Measurements from ENCODE around the gene SNRPD2. TPM values are rescaled to one million over a fixed set of nuclear protein-coding genes. Genes with fewer than 3 reads are reported as not detected.
A peak's percentile ranks its signal among the peaks of the same experiment; 100 is the strongest.
"Not testable (repeated sequence)": the region's sequence is repeated elsewhere in the genome, so short reads cannot be mapped to it uniquely, and the experiment has no call there.

SNRPD2 gene
- total RNA-seq, 1 experiment from 2014 or later, result 208 TPM

- no peak for DNase-seq (ENCODE audit: low read depth)
Observed at GRCh38 chr19:45705115-45705514, 13.4 kb upstream of the SNRPD2 start.

- no peak for DNase-seq (ENCODE audit: low read depth)
Observed at GRCh38 chr19:45701676-45702075, 9.9 kb upstream of the SNRPD2 start.

- peak; percentile 61 for DNase-seq (ENCODE audit: low read depth)
Observed at GRCh38 chr19:45693106-45693788, 1.5 kb upstream of the SNRPD2 start.

GRCh38 chr19:45692187-45693105 is 693 bp upstream of the SNRPD2 start, which contains the start of gene QPCTL:
TSS of gene QPCTL (plus strand) at chr19:45692666. CDS start at chr19:45692704, 38 bp downstream.
- DNase-seq (ENCODE audit: low read depth), result peak; percentile 100

- no peak for DNase-seq (ENCODE audit: low read depth)
Observed at GRCh38 chr19:45687599-45687998, 4.2 kb downstream of the SNRPD2 start.

GRCh38 chr19:45685045-45685444 is 6.7 kb downstream of the SNRPD2 start:
- DNase-seq (ENCODE audit: low read depth), result not testable (repeated sequence)

GRCh38 chr19:45682908-45683307 is 8.8 kb downstream of the SNRPD2 start:
- no peak for DNase-seq (ENCODE audit: low read depth)

- DNase-seq (ENCODE audit: low read depth), result no peak
Observed at GRCh38 chr19:45682117-45682516, 9.6 kb downstream of the SNRPD2 start.

- peak; percentile 77 for DNase-seq (ENCODE audit: low read depth)
Observed at GRCh38 chr19:45681391-45682015, 10.2 kb downstream of the SNRPD2 start.

GRCh38 chr19:45677351-45678230 is 14.2 kb downstream of the SNRPD2 start:
- peak; percentile 73 for DNase-seq (ENCODE audit: low read depth)

- DNase-seq (ENCODE audit: low read depth), result no peak
Observed at GRCh38 chr19:45676851-45677263, 14.9 kb downstream of the SNRPD2 start.

GRCh38 chr19:45674946-45675345 is 16.8 kb downstream of the SNRPD2 start:
- DNase-seq (ENCODE audit: low read depth), result no peak

GRCh38 chr19:45670670-45671453 is 20.9 kb downstream of the SNRPD2 start:
- DNase-seq (ENCODE audit: low read depth), result peak; percentile 51

GRCh38 chr19:45668342-45668871 is 23.3 kb downstream of the SNRPD2 start:
- no peak for DNase-seq (ENCODE audit: low read depth)

- DNase-seq (ENCODE audit: low read depth), result peak; percentile 26
Observed at GRCh38 chr19:45667620-45668341, 24.0 kb downstream of the SNRPD2 start, which contains the start of gene GIPR. TSS of gene GIPR (plus strand) at chr19:45668221. CDS start at chr19:45669521, 1,300 bp downstream.

GRCh38 chr19:45664575-45664974 is 27.2 kb downstream of the SNRPD2 start:
- DNase-seq (ENCODE audit: low read depth), result no peak

- no peak for DNase-seq (ENCODE audit: low read depth)
Observed at GRCh38 chr19:45663800-45664199, 28.0 kb downstream of the SNRPD2 start.

- DNase-seq (ENCODE audit: low read depth), result no peak
Observed at GRCh38 chr19:45660636-45661035, 31.1 kb downstream of the SNRPD2 start.

- DNase-seq (ENCODE audit: low read depth), result no peak
Observed at GRCh38 chr19:45659096-45659729, 32.5 kb downstream of the SNRPD2 start.
